PFSK-1 (cell line): ENCODE results near the gene HSPBAP1.

Experiments
- POLR2AphosphoS5 ChIP-seq: IDR thresholded peaks from 2 replicates; pipeline ENCODE4 v1.6.1; 2012; ENCODE audit warnings: low read depth, mild to moderate bottlenecking, control low read depth, low read length, moderate library complexity
- REST ChIP-seq, 2 experiments: IDR thresholded peaks; 2 replicates each; pipeline versions ENCODE4 v1.6.1 to v1.8.0; 2011 to 2012; ENCODE audit warnings: low read depth in 2 of 2, low read length in 2 of 2, control low read depth in 1 of 2, inconsistent platforms in 1 of 2, mild to moderate bottlenecking in 1 of 2, moderate library complexity in 1 of 2; ENCODE audit not compliant: insufficient read depth in 1 of 2

DNA sequence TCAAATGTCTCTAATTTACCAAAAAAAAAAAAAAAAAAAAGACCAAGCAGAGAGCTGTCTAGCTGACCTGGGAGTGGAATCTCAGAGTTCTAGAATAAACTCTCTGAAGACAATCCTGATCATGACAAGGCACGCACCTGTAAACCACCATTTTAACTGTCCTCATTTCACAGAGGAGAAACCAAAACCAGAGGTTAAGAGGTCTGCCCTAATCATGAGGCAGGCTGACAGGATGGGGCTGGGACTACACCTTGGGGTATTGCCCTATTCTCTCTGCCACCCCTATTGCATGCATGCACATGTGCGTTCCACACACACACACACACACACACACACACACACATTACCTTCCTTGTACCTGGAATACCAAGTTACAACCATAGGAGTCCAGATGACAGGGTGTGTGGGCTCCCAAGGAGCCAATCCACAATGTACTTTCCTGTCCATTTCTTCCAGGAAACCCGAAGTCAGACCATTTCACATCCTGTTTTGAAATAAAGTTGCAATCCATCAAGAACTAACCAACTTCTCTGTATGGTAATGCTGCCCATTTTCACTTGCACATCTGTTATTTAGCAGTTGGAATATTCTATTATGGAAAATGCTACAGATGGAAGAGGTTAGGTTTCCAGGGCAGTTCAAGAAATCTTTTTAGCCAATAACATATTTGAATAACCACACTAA is 34.6 kb downstream of the HSPBAP1 start:
- no peak for TF ChIP-seq POLR2AphosphoS5
- TF ChIP-seq REST (IDR thresholded peaks at IDR 0.05; ENCODE audit: insufficient read depth in 1 of 2, low read depth in 2 of 2, low read length in 2 of 2), result no peak
